Ectodermal cell (in vitro differentiated cells): ENCODE data around the gene CYSRT1. TPM values are rescaled to one million over a fixed set of nuclear protein-coding genes. Genes with fewer than 3 reads are reported as not detected.

Experiments used
- H3K27ac ChIP-seq: 2 replicates; pipeline ENCODE4 v1.7.0; 2013; ENCODE audit warnings: mild to moderate bottlenecking, low read depth, low read length; ENCODE audit not compliant: insufficient read depth, poor library complexity, severe bottlenecking
- H3K27me3 ChIP-seq: 2 replicates; pipeline ENCODE4 v1.7.0; 2013; ENCODE audit warnings: mild to moderate bottlenecking, low read length; ENCODE audit not compliant: insufficient read depth, control insufficient read depth, poor library complexity, severe bottlenecking
- H3K36me3 ChIP-seq: one replicate; pipeline ENCODE4 v1.7.0; 2013; ENCODE audit warnings: low read length; ENCODE audit not compliant: control insufficient read depth, insufficient read depth
- H3K4me1 ChIP-seq: one replicate; pipeline ENCODE4 v1.7.0; 2013; ENCODE audit warnings: low read length; ENCODE audit not compliant: control insufficient read depth, insufficient read depth
- H3K4me3 ChIP-seq: 2 replicates; pipeline ENCODE4 v1.7.0; 2013; ENCODE audit warnings: low read depth, low read length, control low read depth; ENCODE audit not compliant: insufficient read depth
- H3K9me3 ChIP-seq: 2 replicates; pipeline ENCODE4 v1.7.0; 2013; ENCODE audit warnings: mild to moderate bottlenecking, low read length, moderate library complexity; ENCODE audit not compliant: control insufficient read depth
- WGBS, 2 experiments: methylation state at CpG; one replicate each; pipeline ENCODE4 v1.1.7; 2013; ENCODE audit warnings: missing lambda C conversion rate in 2 of 2; 5-methylcytosine and 5-hydroxymethylcytosine counted together
- polyA plus RNA-seq, 4 experiments: library from polyadenylated mRNA; stranded (reverse); fragments of 50-300 nt; gene quantifications; one replicate each; pipeline ENCODE4 v1.2.3, GENCODE V29; 2013

The CYSRT1 gene, protein sequence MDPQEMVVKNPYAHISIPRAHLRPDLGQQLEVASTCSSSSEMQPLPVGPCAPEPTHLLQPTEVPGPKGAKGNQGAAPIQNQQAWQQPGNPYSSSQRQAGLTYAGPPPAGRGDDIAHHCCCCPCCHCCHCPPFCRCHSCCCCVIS
- polyA plus RNA-seq (2013, experiment 1 of 4), result 1.5 TPM
- polyA plus RNA-seq (2013, experiment 2 of 4), result 1.6 TPM
- 1.5 TPM for polyA plus RNA-seq (2013, experiment 3 of 4)
- 0.69 TPM for polyA plus RNA-seq (2013, experiment 4 of 4)

DNA sequence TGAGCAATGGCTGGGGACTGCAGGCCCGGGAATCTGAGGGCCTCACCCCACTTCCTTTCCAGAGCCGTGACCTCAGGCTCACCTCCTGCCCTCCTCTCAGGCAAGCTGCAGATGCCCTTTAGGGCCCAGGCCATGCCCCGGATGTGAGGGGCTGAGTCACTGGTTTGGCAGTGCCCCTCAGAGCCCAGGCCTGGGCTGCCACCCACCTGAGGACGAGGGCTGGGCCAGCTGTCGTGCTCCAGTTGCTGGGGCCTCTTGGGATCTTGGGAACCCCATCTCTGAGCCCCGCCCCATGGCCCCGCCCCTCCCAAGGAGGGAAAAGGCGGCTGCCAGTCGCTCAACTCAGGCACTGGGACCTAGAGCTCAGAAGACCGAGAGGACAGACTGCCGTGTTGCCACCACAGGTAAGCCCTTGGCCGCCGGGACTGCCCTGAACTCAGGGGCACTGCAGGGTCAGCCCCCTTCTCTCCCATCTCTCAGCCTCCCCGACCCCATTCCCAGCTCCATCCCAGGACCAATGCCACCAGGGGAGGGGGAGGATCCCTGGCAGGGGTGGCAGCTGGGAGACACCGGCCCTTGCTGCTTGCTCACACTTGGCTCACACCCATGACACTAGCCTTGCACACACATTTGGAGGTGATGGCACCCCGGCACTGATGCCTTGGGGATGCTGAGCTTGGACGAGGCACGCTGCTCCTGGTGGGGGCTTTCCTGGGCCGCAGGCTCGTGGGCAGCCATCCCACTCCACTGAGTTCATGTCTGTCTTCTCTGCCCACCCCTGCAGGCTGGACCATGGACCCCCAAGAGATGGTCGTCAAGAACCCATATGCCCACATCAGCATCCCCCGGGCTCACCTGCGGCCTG lies at the start of gene CYSRT1:
CYSRT1 (plus strand) TSS at position 345 of the 865 bp plus-strand sequence; CDS start at position 793, 448 bp downstream.
- Histone ChIP-seq H3K27me3 (peaks cover 22% of the 10 kb centered on the region), H3K4me3 (peak within 1 kb of the TSS; percentile 86), H3K36me3 (no peaks in the 10 kb centered on the region), H3K27ac (no peak within 1 kb of the TSS), H3K4me1 (no peaks in the 10 kb centered on the region), H3K9me3 (no peaks in the 10 kb centered on the region)
- WGBS, 2 experiments, result 77 to 79% methylated on average over 23 of the region's 23 CpGs

DNA sequence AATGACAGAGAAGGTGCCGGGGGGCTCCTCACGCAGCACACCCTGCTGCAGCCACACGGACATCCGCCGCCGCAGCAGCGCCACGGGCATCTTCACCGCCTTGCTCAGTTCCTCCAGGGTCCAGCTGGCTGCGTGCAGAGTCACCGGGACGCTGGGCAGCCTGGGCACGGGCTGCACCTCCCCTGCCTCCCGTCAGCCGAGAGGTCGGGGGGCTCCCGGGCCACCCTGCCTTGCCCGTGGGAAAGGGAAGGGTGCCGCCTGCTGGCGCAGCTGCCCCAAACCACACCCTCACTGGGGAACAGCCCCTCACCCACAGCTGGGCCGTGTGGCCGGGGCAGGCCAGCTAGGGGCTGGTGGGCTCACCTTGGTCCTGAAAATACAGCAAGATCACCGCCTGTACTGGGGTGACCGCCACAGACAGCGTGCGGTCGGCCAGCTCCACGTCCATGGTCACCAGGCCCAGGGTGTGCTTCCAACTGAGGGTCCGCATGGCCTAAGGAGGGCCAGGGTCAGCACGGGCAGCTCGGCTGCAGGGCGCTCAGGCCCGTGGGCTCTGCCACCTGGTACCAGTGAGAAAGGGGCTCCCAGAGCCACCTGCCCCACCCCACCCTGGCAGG lies 49.5 kb upstream of the CYSRT1 start:
- Histone ChIP-seq H3K27me3 (peaks cover 61% of the 10 kb centered on the region), H3K36me3 (peaks cover 2% of the 10 kb centered on the region), H3K4me1 (no peaks in the 10 kb centered on the region), H3K9me3 (no peaks in the 10 kb centered on the region), H3K27ac (no peak overlapping the region), H3K4me3 (no peak overlapping the region)
- WGBS, 2 experiments, result 50 to 52% methylated on average over 33 of the region's 33 CpGs

DNA sequence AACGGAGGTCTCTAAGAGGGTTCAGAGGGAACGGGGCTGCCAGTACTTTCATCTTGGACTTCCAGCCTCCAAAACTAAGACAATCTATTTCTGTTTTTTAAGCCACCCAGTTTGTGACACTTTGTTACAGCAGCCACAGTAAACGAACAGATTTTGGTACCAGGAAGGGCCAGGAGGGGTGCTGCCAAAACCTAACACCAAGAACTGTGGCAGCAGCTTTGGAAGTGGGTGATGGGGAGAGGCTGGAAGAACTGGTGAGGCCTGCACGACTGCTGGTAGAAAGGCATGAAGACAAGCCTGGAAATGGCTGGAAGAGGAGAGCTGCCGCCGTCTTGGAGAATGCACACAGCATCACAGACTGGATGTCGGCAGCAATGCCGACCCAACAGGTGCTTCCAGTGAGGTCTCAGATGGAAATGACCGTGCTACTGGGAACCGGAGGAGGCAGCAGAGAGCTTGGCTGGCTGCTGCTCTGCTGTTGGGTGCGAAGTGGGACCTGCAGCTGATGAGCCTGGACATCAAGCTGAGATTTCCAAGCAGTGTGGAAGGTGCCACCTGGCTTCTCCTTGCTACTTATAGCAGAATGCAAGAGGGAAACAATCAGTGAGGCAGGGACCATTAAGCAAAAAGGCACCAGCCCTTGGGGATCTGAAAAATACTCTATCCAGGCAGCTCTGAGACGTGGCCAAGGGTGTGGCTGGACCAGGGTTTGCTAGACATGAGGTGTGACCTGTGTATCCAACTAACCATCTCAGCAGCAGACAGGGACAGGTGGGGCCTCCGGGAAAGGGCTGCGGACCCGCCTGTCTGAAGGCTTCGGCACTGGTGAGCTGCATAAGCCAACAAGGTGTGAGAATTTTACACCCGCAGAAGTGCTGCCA lies 48.4 kb upstream of the CYSRT1 start:
- no peak overlapping the region for H3K27ac ChIP-seq
- H3K36me3 ChIP-seq, result peaks cover 8% of the 10 kb centered on the region
- no peaks in the 10 kb centered on the region for H3K4me1 ChIP-seq
- peaks cover 50% of the 10 kb centered on the region for H3K27me3 ChIP-seq
- H3K4me3 ChIP-seq, result no peak overlapping the region
- no peaks in the 10 kb centered on the region for H3K9me3 ChIP-seq
- WGBS, 2 experiments, result 65 to 67% methylated on average over 17 of the region's 17 CpGs

DNA sequence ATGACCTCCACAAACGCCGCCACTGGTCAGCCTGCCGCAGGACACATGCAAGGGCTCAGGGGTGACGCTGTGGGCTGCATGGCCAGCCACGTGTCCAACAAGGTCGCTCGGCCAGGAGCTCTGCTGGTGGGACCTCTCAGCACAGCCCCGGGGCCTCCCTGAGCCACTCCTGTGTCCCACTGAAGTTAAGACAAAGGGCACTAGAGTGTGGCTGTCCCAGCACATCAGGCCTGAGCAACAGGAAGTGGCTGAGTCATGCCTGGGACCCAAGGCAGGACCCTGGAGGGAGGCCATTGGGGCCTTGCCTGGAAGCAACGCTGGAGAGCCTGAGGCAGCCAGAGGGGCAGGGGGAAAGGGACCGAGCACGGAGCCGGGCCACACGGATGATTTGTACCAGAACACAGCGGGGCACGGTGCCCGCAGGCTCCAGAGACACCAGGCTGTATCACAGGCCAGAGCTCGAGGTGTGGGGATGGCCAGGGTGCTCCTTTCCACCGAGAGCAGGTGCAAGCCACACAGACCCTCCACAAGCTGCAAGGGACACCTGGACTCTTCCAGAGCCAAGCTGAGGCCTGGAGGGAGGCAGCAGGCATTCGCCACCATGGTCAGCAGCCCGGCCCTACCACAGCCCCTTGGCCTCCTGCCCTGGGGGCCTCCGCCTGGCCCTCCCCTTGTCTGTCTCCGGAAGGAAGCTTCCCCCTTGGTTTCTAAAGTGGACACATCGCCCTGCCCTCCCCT lies 46.6 kb upstream of the CYSRT1 start:
- H3K27me3 ChIP-seq, result peaks cover 32% of the 10 kb centered on the region
- H3K4me1 ChIP-seq, result no peaks in the 10 kb centered on the region
- no peak overlapping the region for H3K27ac ChIP-seq
- H3K4me3 ChIP-seq, result no peak overlapping the region
- peaks cover 8% of the 10 kb centered on the region for H3K36me3 ChIP-seq
- H3K9me3 ChIP-seq, result no peaks in the 10 kb centered on the region
- 93 to 94% methylated on average over 23 of the region's 23 CpGs for WGBS, 2 experiments

DNA sequence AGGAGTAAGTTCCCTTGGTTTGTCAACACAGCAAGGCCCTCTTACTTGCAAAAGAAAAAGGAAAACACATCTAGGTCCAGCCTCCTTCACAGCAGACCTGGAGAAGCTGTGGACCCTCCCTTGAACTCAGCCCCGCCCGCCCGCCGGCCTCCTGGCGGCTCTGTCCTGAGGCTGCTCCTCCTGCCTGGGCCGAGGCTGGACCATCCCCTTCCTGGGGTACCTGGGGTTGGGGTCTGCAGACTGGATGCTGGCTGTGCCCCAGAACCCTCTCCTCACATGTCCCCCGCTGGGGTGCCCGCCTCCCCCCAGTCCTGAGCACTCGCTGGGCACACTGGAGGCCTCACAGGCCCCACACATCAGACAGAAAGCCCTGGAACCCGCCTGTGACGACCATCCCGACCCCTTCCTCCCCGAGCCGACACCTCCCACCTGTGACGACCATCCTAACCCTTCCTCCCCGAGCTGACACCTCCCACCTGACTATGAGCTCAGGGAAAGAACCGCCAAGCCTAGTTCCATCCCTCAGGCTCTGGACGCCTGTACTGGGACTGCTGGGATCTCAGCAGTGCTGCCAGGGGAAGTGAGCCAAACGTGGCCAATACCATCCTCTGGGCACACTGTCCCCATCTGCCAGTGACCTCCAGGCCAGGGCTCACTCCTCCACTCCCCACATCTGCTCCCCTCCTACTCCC lies 45.9 kb upstream of the CYSRT1 start:
- Histone ChIP-seq H3K27me3 (peaks cover 25% of the 10 kb centered on the region), H3K4me1 (no peaks in the 10 kb centered on the region), H3K9me3 (no peaks in the 10 kb centered on the region), H3K36me3 (peaks cover 8% of the 10 kb centered on the region), H3K4me3 (no peak overlapping the region), H3K27ac (no peak overlapping the region)
- 93 to 94% methylated on average over 19 of the region's 19 CpGs for WGBS, 2 experiments

DNA sequence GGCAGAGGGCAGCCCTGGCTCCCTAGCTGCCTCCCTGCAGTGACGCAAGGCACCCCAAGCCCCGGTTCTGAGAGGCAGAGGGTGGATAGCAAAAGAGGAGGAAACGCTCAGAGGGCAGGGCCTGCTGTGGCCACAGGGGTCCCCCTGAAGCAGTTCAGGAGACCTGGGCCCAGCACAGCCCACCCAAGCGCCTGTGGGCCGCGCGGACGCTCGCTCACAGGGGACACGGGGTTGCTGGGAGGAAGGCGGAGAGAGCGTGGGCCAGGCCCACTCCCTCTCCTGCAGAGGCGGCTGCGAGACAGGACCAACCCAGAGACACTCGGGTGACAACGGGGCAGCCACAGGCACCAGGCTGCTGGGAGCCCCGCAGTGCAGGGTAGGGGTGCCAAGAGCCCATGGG lies 45.2 kb upstream of the CYSRT1 start:
- no peaks in the 10 kb centered on the region for H3K9me3 ChIP-seq
- 96% methylated on average over 17 of the region's 17 CpGs for WGBS, 2 experiments
- no peaks in the 10 kb centered on the region for H3K4me1 ChIP-seq
- H3K27ac ChIP-seq, result no peak overlapping the region
- no peak overlapping the region for H3K4me3 ChIP-seq
- H3K27me3 ChIP-seq, result peaks cover 18% of the 10 kb centered on the region
- peaks cover 8% of the 10 kb centered on the region for H3K36me3 ChIP-seq

DNA sequence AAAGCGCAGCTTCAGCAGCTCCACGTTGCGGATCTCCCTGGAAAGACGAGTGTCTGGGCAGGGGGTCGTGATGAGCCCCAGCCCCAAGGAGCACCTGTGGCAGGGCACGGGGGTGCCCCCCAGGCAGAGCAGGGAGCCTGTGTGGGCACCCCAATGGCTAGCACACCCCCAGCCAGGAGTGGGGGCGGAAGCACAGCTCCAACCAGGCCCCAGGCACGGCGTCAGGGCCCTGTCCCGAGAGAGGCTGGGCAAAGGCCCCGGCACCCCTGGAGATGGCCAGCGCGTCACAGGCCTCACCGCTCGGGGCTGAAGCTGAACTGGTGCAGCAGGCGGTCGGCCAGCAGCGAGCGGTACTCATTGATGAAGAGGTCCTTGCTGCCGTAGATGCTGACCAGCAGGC lies 44.5 kb upstream of the CYSRT1 start:
- WGBS, 2 experiments, result 96% methylated on average over 20 of the region's 20 CpGs
- no peak overlapping the region for H3K4me3 ChIP-seq
- no peaks in the 10 kb centered on the region for H3K9me3 ChIP-seq
- peaks cover 11% of the 10 kb centered on the region for H3K27me3 ChIP-seq
- H3K36me3 ChIP-seq, result peaks cover 8% of the 10 kb centered on the region
- H3K4me1 ChIP-seq, result no peaks in the 10 kb centered on the region
- H3K27ac ChIP-seq, result no peak overlapping the region

DNA sequence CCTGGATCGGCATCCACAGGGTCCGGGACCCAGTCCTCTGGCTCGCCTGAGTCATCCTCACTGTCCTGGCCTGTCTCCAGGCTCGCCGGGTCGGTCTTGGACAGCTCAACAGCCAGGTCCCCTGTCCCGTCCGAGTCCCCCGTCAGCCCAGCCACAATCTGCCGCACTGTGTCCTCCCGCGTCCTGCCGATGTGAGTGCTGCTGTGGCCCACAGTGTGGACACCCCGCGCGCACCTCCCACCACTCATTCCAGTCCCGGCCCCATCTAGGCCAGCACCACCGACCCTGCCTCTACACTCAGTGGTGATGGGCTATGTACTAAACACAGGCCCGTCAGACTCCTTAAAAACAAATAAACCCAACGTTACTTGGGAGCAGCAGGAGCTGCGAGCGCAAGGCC lies 43.3 kb upstream of the CYSRT1 start:
- H3K4me3 ChIP-seq, result no peak overlapping the region
- 94 to 96% methylated on average over 22 of the region's 22 CpGs for WGBS, 2 experiments
- no peaks in the 10 kb centered on the region for H3K4me1 ChIP-seq
- no peaks in the 10 kb centered on the region for H3K27me3 ChIP-seq
- no peaks in the 10 kb centered on the region for H3K9me3 ChIP-seq
- H3K36me3 ChIP-seq, result peaks cover 8% of the 10 kb centered on the region
- H3K27ac ChIP-seq, result no peak overlapping the region

DNA sequence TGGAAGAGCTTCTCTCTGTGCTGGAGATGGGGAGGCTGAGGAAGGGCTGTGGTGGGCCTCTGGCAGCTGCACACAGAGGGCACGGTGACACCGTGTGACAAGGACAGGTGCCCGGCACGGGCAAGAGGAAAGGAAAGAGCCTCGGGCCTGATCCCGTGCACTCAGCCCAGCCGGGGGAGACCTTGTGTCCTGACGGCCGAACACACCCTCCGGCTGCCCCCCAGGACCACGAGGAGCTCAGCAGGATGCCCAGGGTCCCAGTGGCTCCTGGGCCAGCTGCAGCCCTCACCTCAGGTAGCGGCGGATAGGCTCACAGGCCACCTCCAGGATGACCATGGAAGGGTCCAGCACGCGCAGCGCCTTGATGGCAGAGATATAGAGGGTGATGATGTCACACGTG lies 42.1 kb upstream of the CYSRT1 start:
- Histone ChIP-seq H3K4me3 (no peak overlapping the region), H3K27ac (no peak overlapping the region), H3K36me3 (peaks cover 8% of the 10 kb centered on the region), H3K4me1 (peaks cover 5% of the 10 kb centered on the region), H3K27me3 (no peaks in the 10 kb centered on the region), H3K9me3 (no peaks in the 10 kb centered on the region)
- WGBS, 2 experiments, result 95% methylated on average over 17 of the region's 17 CpGs
